Stimulated activated CD4-positive, alpha-beta T cell treated with anti-CD3 and anti-CD28 coated beads, TNF-alpha, amount 100 ng/mL, for 48 hours (primary cell): ENCODE data around the gene CHMP4B.

ENCODE experiments used
- DNase-seq, 3 donors: peaks; one replicate each; pipeline ENCODE4 v3.0.0-alpha.2; 2020; ENCODE audit warnings: low read depth in 3 of 3

Gene CHMP4B

GRCh38 chr20:33897313-33897912, 86.3 kb downstream of the CHMP4B start:
- no peak for DNase-seq

- DNase-seq = no peak
These were observed 88.0 kb downstream of the CHMP4B start for GRCh38 chr20:33899106-33899505.

- no peak for DNase-seq
These were observed 89.5 kb downstream of the CHMP4B start for GRCh38 chr20:33900521-33901131.

GRCh38 chr20:33901132-33901523, 90.0 kb downstream of the CHMP4B start:
- no peak for DNase-seq

- no peak for DNase-seq
These were observed 90.9 kb downstream of the CHMP4B start for GRCh38 chr20:33902011-33902410.
